Mesendoderm (in vitro differentiated cells): ENCODE measurements around the gene TENM4.

ENCODE experiments used
- DNase-seq: peaks from one replicate; pipeline ENCODE4 v3.0.0; 2013
- H2AK5ac ChIP-seq: 2 replicates; pipeline ENCODE4 v1.6.1; 2013; ENCODE audit warnings: low read length, inconsistent platforms
- H2BK120ac ChIP-seq: 2 replicates; pipeline ENCODE4 v1.6.1; 2013; ENCODE audit warnings: low read depth, mild to moderate bottlenecking, low read length, moderate library complexity, mixed read lengths
- H2BK15ac ChIP-seq: replicated peaks from 2 replicates; pipeline ENCODE4 v1.6.1; 2013; ENCODE audit warnings: low read depth, mild to moderate bottlenecking, moderate library complexity
- H2BK5ac ChIP-seq: 2 replicates; pipeline ENCODE4 v1.6.1; 2013; ENCODE audit warnings: low read length, inconsistent platforms
- H3K18ac ChIP-seq: 2 replicates; pipeline ENCODE4 v1.6.1; 2013; ENCODE audit warnings: mild to moderate bottlenecking, low read length, mixed read lengths
- H3K23ac ChIP-seq: one replicate; pipeline ENCODE4 v1.6.1; 2013; ENCODE audit warnings: low read length
- H3K27ac ChIP-seq: 2 replicates; pipeline ENCODE4 v1.5.1; 2013; ENCODE audit warnings: low read depth, mild to moderate bottlenecking, inconsistent platforms, low read length, moderate library complexity
- H3K27me3 ChIP-seq: 2 replicates; pipeline ENCODE4 v1.6.1; 2013; ENCODE audit warnings: low read length, control low read depth, mild to moderate bottlenecking, inconsistent platforms; ENCODE audit not compliant: insufficient read depth, poor library complexity
- H3K36me3 ChIP-seq: 2 replicates; pipeline ENCODE4 v1.6.1; 2013; ENCODE audit warnings: low read length, inconsistent platforms; ENCODE audit not compliant: control insufficient read depth, insufficient read depth
- H3K4ac ChIP-seq: one replicate; pipeline ENCODE4 v1.6.1; 2013; ENCODE audit warnings: low read depth, mild to moderate bottlenecking, low read length, moderate library complexity
- H3K4me1 ChIP-seq: 2 replicates; pipeline ENCODE4 v1.6.1; 2013; ENCODE audit warnings: low read depth, low read length, inconsistent platforms; ENCODE audit not compliant: control insufficient read depth
- H3K4me2 ChIP-seq: 2 replicates; pipeline ENCODE4 v1.6.1; 2013; ENCODE audit warnings: low read length
- H3K4me3 ChIP-seq: 2 replicates; pipeline ENCODE4 v1.5.1; 2013; ENCODE audit warnings: mild to moderate bottlenecking, low read length
- H3K56ac ChIP-seq: one replicate; pipeline ENCODE4 v1.6.1; 2013; ENCODE audit warnings: low read length
- H3K79me1 ChIP-seq: 2 replicates; pipeline ENCODE4 v1.6.1; 2013; ENCODE audit warnings: low read length, inconsistent platforms
- H3K79me2 ChIP-seq: 2 replicates; pipeline ENCODE4 v1.6.1; 2013; ENCODE audit warnings: mild to moderate bottlenecking, low read length; ENCODE audit not compliant: control insufficient read depth, insufficient read depth
- H3K9ac ChIP-seq: 2 replicates; pipeline ENCODE4 v1.6.1; 2013; ENCODE audit warnings: low read length, inconsistent platforms
- H4K5ac ChIP-seq: one replicate; pipeline ENCODE4 v1.6.1; 2013; ENCODE audit warnings: low read length
- H4K8ac ChIP-seq: one replicate; pipeline ENCODE4 v1.6.1; 2013; ENCODE audit warnings: low read depth, mild to moderate bottlenecking, control low read depth, low read length, moderate library complexity
- WGBS: extraction: QIAGEN DNeasy Blood & Tissue Kit; methylation state at CpG from one replicate; pipeline ENCODE4 v1.1.7; 2013; ENCODE audit warnings: low lambda C conversion rate, missing lambda C conversion rate; ENCODE audit not compliant: insufficient coverage; ENCODE audit errors: extremely low coverage; 5-methylcytosine and 5-hydroxymethylcytosine counted together

Gene TENM4

GRCh38 chr11:79432138-79432537 is 8.7 kb downstream of the TENM4 start:
- H3K79me1 ChIP-seq: peaks cover 35% of the 10 kb centered on the region
- H3K56ac ChIP-seq: no peak overlapping the region
- H3K4ac ChIP-seq: no peak overlapping the region
- H3K36me3 ChIP-seq: no peaks in the 10 kb centered on the region
- H4K8ac ChIP-seq: no peak overlapping the region
- no CpG with 5 or more reads among the region's 2 CpGs for WGBS
- H3K4me3 ChIP-seq: no peak overlapping the region
- H2AK5ac ChIP-seq: no peak overlapping the region
- H3K4me2 ChIP-seq: no peak overlapping the region
- no peak overlapping the region for H4K5ac ChIP-seq
- H3K4me1 ChIP-seq: peaks cover 34% of the 10 kb centered on the region
- no peak overlapping the region for H3K23ac ChIP-seq
- no peak overlapping the region for H3K9ac ChIP-seq
- no peak overlapping the region for H3K18ac ChIP-seq
- H2BK120ac ChIP-seq: no peak overlapping the region
- H3K27ac ChIP-seq: no peak overlapping the region
- no peak overlapping the region for H2BK15ac ChIP-seq
- DNase-seq: no peak
- H3K27me3 ChIP-seq: no peaks in the 10 kb centered on the region
- H2BK5ac ChIP-seq: no peak overlapping the region
- H3K79me2 ChIP-seq: peaks cover 83% of the 10 kb centered on the region

GRCh38 chr11:79431535-79431934 is 9.3 kb downstream of the TENM4 start:
- H3K4me2 ChIP-seq: no peak overlapping the region
- DNase-seq: no peak
- no peak overlapping the region for H2BK15ac ChIP-seq
- peaks cover 82% of the 10 kb centered on the region for H3K79me2 ChIP-seq
- no peak overlapping the region for H3K18ac ChIP-seq
- no peak overlapping the region for H3K4ac ChIP-seq
- no peak overlapping the region for H3K27ac ChIP-seq
- H3K56ac ChIP-seq: no peak overlapping the region
- no peak overlapping the region for H3K4me3 ChIP-seq
- H2AK5ac ChIP-seq: no peak overlapping the region
- H3K36me3 ChIP-seq: peaks cover 2% of the 10 kb centered on the region
- H4K5ac ChIP-seq: no peak overlapping the region
- no peaks in the 10 kb centered on the region for H3K27me3 ChIP-seq
- WGBS: no CpG with 5 or more reads among the region's 1 CpG
- peaks cover 36% of the 10 kb centered on the region for H3K79me1 ChIP-seq
- H3K4me1 ChIP-seq: peaks cover 32% of the 10 kb centered on the region
- no peak overlapping the region for H4K8ac ChIP-seq
- H2BK120ac ChIP-seq: no peak overlapping the region
- H2BK5ac ChIP-seq: no peak overlapping the region
- no peak overlapping the region for H3K23ac ChIP-seq
- no peak overlapping the region for H3K9ac ChIP-seq

- Histone ChIP-seq H3K18ac (no peak overlapping the region), H2BK15ac (no peak overlapping the region), H3K4me2 (no peak overlapping the region), H3K27ac (no peak overlapping the region), H4K5ac (no peak overlapping the region), H4K8ac (no peak overlapping the region), H3K9ac (no peak overlapping the region), H3K56ac (no peak overlapping the region), H2AK5ac (no peak overlapping the region), H3K36me3 (peaks cover 4% of the 10 kb centered on the region), H3K4ac (no peak overlapping the region), H3K79me2 (peaks cover 83% of the 10 kb centered on the region), H3K79me1 (peaks cover 40% of the 10 kb centered on the region), H2BK120ac (no peak overlapping the region), H3K4me3 (no peak overlapping the region), H2BK5ac (no peak overlapping the region), H3K4me1 (peaks cover 26% of the 10 kb centered on the region), H3K27me3 (no peaks in the 10 kb centered on the region), H3K23ac (no peak overlapping the region)
- no peak for DNase-seq
These were observed 10.6 kb downstream of the TENM4 start for GRCh38 chr11:79430280-79430679.

- H3K23ac ChIP-seq: no peak overlapping the region
- H3K79me2 ChIP-seq: peaks cover 85% of the 10 kb centered on the region
- H3K4me2 ChIP-seq: no peak overlapping the region
- peaks cover 19% of the 10 kb centered on the region for H3K4me1 ChIP-seq
- H3K56ac ChIP-seq: no peak overlapping the region
- H3K4me3 ChIP-seq: no peak overlapping the region
- H2AK5ac ChIP-seq: no peak overlapping the region
- H3K4ac ChIP-seq: no peak overlapping the region
- H3K36me3 ChIP-seq: peaks cover 4% of the 10 kb centered on the region
- H2BK5ac ChIP-seq: no peak overlapping the region
- no peak for DNase-seq
- H4K5ac ChIP-seq: no peak overlapping the region
- H3K9ac ChIP-seq: no peak overlapping the region
- no peak overlapping the region for H3K27ac ChIP-seq
- H3K79me1 ChIP-seq: peaks cover 39% of the 10 kb centered on the region
- no CpG with 5 or more reads among the region's 1 CpG for WGBS
- no peak overlapping the region for H2BK15ac ChIP-seq
- no peak overlapping the region for H2BK120ac ChIP-seq
- no peak overlapping the region for H3K18ac ChIP-seq
- H4K8ac ChIP-seq: no peak overlapping the region
- H3K27me3 ChIP-seq: no peaks in the 10 kb centered on the region
These were observed 12.4 kb downstream of the TENM4 start for GRCh38 chr11:79428406-79428805.

GRCh38 chr11:79427611-79428327 is 13.1 kb downstream of the TENM4 start:
- peaks cover 38% of the 10 kb centered on the region for H3K79me1 ChIP-seq
- peaks cover 17% of the 10 kb centered on the region for H3K4me1 ChIP-seq
- H2AK5ac ChIP-seq: no peak overlapping the region
- H3K4me3 ChIP-seq: no peak overlapping the region
- H3K27me3 ChIP-seq: no peaks in the 10 kb centered on the region
- WGBS: no CpG with 5 or more reads among the region's 5 CpGs
- no peak overlapping the region for H3K18ac ChIP-seq
- no peak overlapping the region for H2BK5ac ChIP-seq
- H3K27ac ChIP-seq: no peak overlapping the region
- no peak for DNase-seq
- H3K9ac ChIP-seq: no peak overlapping the region
- no peak overlapping the region for H3K56ac ChIP-seq
- peaks cover 84% of the 10 kb centered on the region for H3K79me2 ChIP-seq
- no peak overlapping the region for H3K23ac ChIP-seq
- H3K36me3 ChIP-seq: peaks cover 4% of the 10 kb centered on the region
- H2BK120ac ChIP-seq: no peak overlapping the region
- no peak overlapping the region for H3K4me2 ChIP-seq
- no peak overlapping the region for H4K8ac ChIP-seq
- no peak overlapping the region for H4K5ac ChIP-seq
- H3K4ac ChIP-seq: no peak overlapping the region
- H2BK15ac ChIP-seq: no peak overlapping the region

- H3K36me3 ChIP-seq: peaks cover 4% of the 10 kb centered on the region
- H3K27ac ChIP-seq: no peak overlapping the region
- no peaks in the 10 kb centered on the region for H3K27me3 ChIP-seq
- peaks cover 36% of the 10 kb centered on the region for H3K79me1 ChIP-seq
- H2BK5ac ChIP-seq: no peak overlapping the region
- WGBS: 100% methylated on average over 3 of the region's 4 CpGs
- H2BK15ac ChIP-seq: no peak overlapping the region
- no peak overlapping the region for H3K4ac ChIP-seq
- H3K4me1 ChIP-seq: peaks cover 19% of the 10 kb centered on the region
- H3K56ac ChIP-seq: no peak overlapping the region
- no peak overlapping the region for H3K4me2 ChIP-seq
- no peak overlapping the region for H3K18ac ChIP-seq
- no peak overlapping the region for H2AK5ac ChIP-seq
- H3K79me2 ChIP-seq: peaks cover 84% of the 10 kb centered on the region
- H3K4me3 ChIP-seq: no peak overlapping the region
- no peak overlapping the region for H4K5ac ChIP-seq
- H3K9ac ChIP-seq: no peak overlapping the region
- DNase-seq: no peak
- H3K23ac ChIP-seq: no peak overlapping the region
- H4K8ac ChIP-seq: no peak overlapping the region
- H2BK120ac ChIP-seq: no peak overlapping the region
These were observed 13.7 kb downstream of the TENM4 start for GRCh38 chr11:79427126-79427525.
